HG02970 (cell line): Measurements from ENCODE around the gene SPARC.
"Not testable (repeated sequence)": the region's sequence is repeated elsewhere in the genome, so short reads cannot be mapped to it uniquely, and the experiment has no call there.

Experiments
- ATAC-seq: cut with Tn5 transposase; IDR thresholded peaks from one replicate; pipeline ENCODE4 v1.9.1; 2021; ENCODE audit warnings: mild to moderate bottlenecking, moderate library complexity, moderate number of reproducible peaks; ENCODE audit not compliant: unreplicated experiment, low FRiP score

SPARC gene

GRCh38 chr5:151703227-151703626 is 16.5 kb upstream of the SPARC start:
- ATAC-seq = peak; percentile 70

DNA sequence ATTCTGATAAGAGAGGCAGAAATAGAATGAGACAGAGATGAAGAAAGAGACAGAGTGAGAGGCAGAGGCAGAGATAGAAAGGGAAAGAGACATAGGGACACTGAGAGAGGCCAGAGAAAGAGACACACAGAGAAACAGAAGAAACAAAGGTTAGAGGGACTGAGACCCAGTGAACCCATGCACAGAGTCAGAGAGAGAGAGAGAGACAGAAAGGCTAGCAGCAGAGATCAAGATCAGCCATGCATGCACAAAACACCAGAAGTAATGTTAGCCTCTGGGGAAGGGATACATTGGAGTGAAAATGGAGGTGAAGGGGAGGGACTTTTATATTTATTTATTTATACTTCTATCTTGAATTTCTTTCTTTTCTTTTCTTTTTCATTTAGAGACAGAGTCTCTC is 14.1 kb upstream of the SPARC start:
- ATAC-seq = no peak

- no peak for ATAC-seq
Observed at GRCh38 chr5:151700296-151700695, 13.6 kb upstream of the SPARC start.

GRCh38 chr5:151699071-151699901 is 12.6 kb upstream of the SPARC start:
- ATAC-seq = no peak

DNA sequence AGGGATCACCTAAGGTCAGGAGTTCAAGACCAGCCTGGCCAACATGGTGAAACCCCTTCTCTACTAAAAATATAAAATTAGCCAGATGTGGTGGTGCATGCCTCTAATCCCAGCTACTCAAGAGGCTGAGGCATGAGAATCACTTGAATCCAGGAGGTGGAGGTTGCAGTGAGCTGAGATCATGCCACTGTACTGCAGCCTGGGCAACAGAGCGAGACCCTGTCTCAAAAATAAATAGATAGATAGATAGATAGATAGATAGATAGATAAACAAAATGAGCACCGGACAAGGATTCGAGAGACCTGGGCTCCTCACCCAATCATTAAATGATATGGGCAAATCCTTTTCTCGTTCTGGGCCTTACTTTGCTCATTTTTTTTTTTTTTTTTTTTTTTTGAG is 11.4 kb upstream of the SPARC start:
- ATAC-seq = not testable (repeated sequence)

DNA sequence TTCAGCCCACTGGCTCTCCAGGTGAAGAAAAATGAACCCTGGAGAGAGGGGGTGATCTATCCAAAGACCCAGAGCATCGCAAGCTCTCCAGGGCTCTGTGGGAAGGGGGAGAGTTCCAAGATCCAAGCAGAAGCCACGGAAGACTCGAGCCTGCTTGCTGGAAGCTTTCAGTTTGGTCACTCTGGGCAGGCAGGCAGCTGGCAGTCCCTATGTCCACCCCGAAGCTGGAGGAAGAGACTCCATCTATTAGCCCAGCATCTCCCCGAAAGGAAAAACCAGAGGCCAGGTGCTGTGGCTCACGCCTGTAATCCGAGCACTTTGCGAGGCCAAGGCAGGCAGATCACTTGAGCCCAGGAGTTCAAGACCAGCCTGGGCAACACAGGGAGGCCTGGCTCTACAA is 10.7 kb upstream of the SPARC start:
- ATAC-seq = no peak

DNA sequence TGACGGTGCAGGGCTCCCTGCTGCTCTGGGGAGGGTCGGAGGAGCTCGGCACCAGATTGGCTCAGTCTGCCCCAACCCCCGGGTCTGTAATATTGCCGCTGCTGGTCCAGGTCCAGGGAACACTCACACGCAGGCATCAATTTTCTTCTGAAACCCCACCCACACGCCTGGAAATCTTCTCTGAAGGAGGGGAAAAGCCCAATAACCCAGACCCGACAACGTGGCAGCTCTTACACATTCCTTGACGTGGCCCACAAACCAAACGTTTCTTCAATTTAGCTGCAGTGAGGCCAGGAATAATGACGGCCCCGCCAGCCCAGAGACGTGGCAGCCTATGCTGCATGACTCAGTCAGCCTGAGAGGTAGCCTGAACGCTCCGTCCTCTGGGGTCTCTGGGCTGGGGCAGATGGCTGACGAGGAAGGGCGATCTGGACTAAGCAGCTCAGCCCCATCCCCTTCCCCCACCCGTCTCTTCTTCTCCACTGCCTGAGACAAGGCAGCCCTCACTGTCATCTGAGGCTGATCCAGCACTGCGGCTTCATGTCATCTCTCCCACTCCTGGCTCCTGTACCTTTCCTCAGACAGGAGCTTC is 9.9 kb upstream of the SPARC start:
- no peak for ATAC-seq

DNA sequence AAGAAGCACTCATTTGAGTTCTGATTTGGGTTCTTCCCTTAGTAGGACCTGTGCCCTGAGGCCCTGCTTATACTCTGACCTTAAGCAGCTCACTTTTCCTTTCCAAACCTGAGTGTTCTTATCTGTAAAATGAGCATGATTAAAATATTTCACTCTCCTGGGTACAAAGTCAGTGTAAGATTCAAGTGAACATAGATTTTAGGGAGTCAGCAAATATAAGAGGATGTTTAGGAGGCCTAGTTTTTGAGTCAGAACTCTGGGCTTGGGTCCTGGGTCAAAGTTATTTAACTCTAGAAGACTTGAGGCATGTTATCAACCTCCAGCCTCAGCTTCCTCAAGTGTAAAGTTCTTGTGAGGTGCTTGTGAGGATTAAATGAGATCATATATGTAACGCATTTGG is 8.7 kb upstream of the SPARC start:
- ATAC-seq = no peak

GRCh38 chr5:151694035-151694485 is 7.3 kb upstream of the SPARC start:
- ATAC-seq = no peak

GRCh38 chr5:151692312-151692711 is 5.6 kb upstream of the SPARC start:
- ATAC-seq = no peak

GRCh38 chr5:151691706-151692105 is 5.0 kb upstream of the SPARC start:
- no peak for ATAC-seq

DNA sequence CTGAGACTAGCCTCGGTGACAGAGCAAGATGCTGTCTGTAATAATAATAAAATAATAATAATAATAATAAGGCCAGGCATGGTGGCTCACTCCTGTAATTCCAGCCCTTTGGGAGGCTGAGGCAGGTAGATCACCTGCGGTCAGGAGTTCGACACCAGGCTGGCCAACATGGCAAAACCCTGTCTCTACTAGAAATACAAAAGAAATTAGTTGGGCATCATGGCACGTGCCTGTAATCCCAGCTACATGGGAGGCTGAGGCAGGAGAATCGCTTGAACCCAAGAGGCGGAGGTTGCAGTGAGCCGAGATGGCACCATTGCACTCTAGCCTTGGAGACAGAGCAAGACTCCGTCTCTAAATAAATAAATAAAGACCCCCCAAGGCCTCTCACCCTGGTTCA is 2.9 kb upstream of the SPARC start:
- not testable (repeated sequence) for ATAC-seq

DNA sequence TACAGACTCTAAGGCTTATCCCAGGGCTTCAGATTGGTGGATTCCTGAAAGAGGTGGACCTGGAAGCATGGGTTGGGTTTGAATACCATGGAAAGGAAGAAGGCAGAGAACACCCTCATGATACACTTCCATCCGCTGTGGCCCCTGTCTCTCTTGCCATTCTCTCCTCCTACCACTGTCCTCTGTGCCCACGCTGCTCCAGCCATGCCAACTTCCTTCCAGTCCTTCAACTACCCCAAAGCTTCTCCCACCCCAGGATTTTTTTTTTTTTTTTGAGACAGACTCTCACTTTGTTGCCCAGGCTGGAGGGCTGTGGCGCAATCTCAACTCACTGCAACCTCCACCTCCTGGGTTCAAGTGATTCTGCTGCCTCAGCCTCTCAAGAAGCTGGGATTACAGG is 1.7 kb upstream of the SPARC start:
- ATAC-seq = no peak

DNA sequence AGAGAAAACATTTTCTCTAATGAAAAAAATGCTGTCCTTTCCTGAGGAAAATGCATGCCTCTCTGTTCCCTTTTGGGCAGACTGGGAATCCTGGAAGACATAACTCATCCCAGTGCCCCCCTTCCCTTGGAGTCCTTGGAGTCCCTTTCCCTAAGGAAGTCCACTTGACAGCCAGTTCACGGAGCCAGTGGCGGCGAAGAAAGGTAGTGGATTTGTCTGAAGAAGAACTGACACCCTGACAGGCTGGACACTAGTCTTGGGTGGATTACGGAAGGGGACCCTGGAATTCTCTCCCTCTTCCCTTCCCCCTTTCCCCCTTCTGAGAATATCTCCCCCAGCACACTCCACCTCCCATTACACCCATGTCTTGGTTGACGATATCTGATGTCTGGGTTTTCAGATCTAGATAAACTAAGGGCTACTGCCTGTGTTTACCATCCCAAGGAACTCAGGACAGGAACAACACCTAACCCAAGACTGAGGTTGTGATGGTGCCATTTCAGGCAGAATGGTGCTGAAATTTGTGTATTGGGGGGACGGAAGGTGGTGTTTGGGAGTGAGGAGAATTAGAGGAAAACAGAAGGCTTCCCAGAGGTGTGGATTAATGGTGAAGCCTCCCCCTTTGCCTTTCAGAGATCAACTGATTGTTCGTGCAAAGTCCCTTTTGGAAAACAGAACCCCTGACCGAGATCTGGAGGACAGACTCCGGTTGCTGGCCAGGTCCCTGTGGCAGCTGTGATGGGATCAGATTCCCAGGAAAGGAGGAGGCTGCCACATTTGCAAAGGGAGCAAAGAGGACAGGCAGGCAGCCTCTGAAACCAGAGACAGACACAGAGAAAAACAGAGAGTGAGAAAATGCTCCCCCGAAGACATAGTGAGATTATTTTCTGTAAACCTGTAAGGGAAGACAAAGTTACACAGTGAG is 704 bp downstream of the SPARC start:
- ATAC-seq = no peak

GRCh38 chr5:151684690-151685361 is 1.9 kb downstream of the SPARC start:
- no peak for ATAC-seq

DNA sequence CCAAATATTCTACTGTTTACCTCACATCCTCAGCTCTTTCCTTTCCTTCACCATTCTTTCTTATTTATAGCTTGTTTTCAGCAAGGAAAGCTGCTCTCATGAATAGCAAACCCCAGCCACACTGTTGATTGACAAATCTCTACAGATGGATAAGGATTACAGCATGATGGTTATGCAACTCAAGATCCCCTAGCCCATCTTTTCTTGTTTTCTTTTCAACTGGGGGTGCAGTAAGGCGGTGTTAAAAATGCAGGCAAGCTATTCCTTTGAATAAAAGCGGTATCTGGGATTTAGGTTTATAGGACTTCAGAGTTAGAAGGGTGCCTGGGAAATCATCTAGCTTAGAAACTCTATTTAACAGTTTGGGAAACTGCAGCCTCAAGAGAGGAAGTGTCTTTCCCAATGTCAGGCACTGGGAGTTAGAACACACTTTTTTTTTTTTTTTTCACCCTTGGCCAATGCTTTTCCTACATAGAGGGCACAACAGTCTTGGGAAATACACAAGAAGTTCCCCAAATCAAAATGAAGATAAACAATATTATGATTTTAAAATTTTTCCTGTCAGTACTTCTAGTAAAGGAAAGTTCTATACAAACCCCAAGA is 2.6 kb downstream of the SPARC start:
- ATAC-seq = no peak

GRCh38 chr5:151683444-151683843 is 3.3 kb downstream of the SPARC start:
- no peak for ATAC-seq

GRCh38 chr5:151682751-151683331 is 3.9 kb downstream of the SPARC start:
- no peak for ATAC-seq

- ATAC-seq = no peak
Observed at GRCh38 chr5:151682240-151682639, 4.5 kb downstream of the SPARC start.

GRCh38 chr5:151680944-151681427 is 5.7 kb downstream of the SPARC start:
- ATAC-seq = no peak
